Measurements from ENCODE around the gene MS4A6A.

GRCh38 chr11:60206616-60207015, 23.7 kb upstream of the MS4A6A start:
- TF ChIP-seq CTCF (IDR thresholded peaks at IDR 0.05; ENCODE audit: low read length) (no peak), EZH2 (optimal IDR thresholded peaks at IDR 0.05; ENCODE audit: low read depth, low read length) (no peak)

All from MM.1S (cell line).